ENCODE results near the gene TMEM116.
"Not testable (repeated sequence)": the region's sequence is repeated elsewhere in the genome, so short reads cannot be mapped to it uniquely, and the experiment has no call there.

Gene TMEM116

DNA sequence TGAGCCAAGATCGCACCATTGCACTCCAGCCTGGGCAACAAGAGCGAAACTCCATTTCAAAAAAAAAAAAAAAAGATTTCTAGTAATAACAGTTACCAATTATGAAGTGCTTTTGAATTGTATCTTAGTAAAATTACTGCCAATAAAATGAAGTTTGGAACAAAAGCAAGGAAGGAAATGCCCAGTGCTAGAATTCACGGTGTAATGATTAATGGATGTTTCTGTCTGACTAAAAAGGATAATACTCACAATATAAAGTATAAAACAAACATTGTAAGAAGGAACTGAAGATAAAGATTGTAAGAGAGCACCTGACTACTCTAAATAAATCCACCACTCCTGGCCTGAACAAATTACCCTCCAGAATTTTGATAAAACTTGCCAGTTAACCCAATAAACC lies 4.0 kb downstream of the TMEM116 start:
- no peak for DNase-seq

DNA sequence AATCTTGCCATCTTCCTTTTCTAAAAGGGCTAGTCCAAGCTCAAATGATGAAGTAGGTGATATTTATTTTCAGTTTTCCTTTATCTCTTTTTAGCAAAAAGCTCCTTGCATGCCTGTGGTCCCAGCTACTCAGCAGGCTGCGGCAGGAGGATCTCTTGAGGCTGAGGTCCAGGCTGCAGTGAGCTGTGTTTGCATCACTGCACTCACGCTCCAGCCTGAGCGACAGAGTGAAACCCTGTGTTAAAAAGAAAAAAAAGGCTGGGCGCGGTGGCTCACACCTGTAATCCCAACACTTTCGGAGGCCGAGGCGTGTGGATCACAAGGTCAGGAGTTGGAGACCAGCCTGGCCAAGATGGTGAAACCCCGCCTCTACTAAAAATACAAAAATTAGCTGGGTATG lies 5.0 kb downstream of the TMEM116 start:
- DNase-seq, result no peak

DNA sequence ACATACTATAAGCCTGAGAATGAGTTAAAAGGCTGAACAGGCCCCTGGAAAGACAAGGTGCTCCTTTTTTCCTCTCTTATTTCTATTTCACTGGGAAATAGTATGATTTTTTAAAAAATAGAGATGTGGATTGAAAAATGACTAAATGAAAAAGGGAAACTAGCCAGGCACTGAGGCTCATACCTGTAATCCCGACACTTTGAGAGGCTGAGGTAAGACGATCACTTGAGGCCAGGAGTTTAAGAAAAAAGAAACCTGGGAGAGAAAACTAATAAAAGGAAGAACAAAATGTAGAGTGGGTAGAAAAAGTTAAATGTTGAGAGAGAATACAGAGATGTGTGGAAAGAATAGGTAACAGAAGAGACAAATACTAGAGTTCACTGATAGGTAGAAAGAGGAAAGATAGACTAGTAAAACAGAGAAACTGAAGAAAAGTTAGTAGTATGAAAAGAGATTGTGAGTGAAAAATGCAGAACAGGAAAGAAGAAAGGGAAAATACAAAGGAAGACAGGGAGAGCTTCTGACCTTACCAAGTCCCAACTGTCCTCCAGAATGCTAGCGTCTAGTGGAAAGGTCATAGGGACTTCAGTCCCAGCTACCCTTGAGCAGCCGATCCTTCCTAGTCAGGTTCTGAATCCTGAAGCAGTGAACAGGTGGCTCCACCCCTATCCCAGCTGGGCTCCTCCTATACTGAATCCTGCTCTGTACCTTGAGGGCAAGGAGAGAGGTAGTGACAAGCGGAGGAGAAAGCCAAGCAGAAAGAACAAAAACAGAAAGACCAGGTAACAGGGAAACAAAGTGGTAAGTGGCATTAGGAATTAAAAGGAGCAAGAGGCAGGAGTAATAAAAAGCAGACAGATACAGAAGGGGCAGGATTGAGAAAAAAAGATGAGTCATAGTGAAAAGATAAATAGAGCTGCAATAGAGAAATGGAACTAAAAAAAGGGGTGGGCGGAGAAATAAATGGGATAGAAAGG lies 7.3 kb downstream of the TMEM116 start:
- DNase-seq, result no peak

DNA sequence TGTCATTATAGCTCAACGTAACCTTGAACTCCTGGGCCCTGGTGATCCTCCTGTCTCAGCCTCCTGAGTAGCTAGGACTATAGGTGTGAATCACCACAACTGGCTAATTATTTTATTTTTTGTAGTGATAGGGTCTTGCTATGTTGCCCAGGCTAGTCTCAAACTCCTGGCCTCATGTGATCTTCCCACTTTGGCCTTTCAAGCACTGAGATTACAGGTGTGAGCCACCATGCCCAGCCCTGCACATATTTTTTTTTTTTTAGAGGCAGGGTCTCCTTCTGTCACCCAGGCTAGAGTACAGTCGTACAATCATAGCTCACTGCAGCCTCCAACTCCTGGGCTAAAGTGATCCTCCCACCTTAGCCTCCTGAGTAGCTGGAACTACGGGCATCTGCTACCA lies 8.9 kb downstream of the TMEM116 start:
- no peak for DNase-seq

DNA sequence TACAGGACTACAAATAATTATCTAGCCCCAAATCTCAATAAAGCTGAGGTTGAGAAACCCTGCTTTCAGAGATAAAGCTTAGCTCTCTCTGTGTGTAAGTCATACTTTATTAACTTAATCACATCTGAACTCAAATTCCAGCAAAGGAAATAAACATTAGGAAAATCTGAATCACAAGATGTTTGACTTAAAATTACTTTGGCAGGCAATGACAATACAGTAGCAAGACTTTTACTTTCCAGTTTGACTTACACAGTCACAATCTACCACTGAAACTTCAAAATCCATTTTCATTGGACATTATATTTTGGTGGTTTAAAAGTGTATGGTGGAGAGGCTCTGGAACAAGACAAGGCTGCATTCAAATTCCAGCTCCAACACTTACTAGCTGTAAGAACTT lies 11.4 kb downstream of the TMEM116 start:
- DNase-seq, result no peak

DNA sequence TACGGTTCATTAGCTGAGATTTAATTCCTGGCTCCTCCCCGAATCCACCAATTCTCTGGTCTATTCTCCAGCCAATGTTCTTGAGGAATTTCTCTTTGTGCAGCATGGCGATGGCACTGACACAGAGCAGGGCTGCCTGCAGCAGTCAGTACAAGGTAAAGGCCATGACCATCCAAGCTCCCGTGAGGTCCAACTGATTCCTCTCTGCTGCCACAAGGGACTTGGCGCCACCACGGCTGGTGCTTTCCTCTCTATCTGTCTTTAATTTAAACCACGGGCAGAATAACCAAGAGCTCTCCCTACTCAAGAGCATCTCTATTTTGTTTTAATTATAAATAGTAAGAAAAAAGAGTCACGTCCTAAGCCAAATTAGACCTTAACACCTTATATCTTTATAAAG lies 12.1 kb downstream of the TMEM116 start:
- DNase-seq, result no peak

DNA sequence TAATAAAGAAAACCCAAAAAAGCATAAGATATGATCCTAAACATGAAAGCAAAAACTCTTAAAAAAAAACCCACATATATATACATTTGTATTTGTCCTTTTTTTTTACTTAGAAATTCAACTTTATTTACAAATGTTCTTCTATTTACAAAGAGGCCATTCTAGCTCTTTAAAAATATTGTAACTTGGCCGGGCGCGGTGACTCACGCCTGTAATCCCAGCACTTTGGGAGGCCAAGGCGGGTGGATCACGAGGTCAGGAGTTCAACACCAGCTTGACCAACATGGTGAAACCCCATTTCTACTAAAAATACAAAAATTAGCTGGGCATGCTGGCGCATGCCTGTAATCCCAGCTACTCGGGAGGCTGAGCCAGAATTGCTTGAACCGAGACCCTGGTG lies 13.8 kb downstream of the TMEM116 start:
- not testable (repeated sequence) for DNase-seq

DNA sequence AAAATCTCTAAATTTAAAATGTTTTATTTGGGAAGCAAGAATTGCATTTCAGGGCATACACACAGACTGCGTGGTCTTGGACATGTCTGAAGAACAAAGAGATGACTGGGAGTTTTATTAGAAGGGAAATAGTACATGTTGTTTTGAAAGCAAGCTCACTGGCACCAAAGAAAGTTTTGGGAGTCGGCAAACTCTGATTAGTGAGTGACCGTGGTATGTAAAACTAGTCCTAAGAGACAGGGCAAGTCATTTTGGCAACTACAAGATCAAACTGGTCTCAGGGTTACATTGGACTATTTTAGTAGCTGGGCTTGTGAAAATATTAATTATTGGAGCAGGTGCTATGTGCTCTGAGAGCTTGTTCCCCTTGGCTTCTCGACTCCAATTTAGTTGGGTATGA lies 14.9 kb downstream of the TMEM116 start:
- no peak for DNase-seq

DNA sequence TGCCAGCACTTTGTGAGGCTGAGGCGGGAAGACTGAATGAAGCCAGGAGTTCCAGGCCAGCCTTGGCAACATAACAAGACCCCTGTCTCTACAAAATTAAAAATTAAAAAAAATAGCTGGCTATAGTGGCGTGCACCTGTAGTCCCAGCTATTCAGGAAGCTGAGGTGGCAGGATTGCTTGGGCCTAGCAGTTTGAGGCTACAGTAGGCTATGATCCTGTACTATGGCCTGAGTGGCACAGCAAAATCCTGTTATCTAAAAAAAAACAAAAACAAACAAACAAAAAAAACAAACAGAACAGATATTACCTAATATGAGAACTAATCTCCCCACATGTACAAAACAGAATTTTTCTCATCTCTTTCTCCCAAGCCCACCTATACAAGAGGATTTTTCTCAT lies 15.7 kb downstream of the TMEM116 start:
- DNase-seq, result no peak

DNA sequence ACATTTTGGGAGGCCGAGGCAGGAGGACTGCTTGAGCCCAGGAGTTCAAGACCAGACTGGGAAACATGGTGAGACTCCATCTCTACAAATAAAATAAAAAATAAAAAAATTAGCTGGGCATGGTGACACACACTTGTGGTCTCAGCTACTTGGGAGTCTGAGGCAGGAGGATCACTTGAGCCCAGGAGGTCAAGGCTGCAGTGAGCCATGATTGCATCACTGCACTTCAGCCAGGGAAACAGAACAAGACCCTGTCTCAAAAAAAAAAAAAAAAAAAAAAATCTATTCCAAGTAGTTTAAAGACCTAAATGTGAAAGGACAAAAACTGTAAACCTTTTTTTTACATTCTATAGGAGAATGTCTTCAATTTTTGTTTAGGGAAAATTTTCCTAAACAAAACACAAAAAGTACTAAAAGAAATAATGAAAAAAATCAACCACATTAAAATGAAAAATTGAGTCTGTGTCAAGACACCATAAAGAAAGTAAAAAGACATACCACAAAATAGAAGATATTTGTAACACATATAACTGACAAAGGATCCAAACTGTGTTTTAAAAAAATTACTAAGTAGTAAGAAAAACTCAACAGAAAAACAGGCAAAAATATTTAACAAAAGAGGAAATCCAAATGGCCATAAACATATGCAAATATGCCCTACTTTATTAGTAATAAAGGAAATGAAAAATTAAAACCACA lies 17.0 kb downstream of the TMEM116 start:
- no peak for DNase-seq

DNA sequence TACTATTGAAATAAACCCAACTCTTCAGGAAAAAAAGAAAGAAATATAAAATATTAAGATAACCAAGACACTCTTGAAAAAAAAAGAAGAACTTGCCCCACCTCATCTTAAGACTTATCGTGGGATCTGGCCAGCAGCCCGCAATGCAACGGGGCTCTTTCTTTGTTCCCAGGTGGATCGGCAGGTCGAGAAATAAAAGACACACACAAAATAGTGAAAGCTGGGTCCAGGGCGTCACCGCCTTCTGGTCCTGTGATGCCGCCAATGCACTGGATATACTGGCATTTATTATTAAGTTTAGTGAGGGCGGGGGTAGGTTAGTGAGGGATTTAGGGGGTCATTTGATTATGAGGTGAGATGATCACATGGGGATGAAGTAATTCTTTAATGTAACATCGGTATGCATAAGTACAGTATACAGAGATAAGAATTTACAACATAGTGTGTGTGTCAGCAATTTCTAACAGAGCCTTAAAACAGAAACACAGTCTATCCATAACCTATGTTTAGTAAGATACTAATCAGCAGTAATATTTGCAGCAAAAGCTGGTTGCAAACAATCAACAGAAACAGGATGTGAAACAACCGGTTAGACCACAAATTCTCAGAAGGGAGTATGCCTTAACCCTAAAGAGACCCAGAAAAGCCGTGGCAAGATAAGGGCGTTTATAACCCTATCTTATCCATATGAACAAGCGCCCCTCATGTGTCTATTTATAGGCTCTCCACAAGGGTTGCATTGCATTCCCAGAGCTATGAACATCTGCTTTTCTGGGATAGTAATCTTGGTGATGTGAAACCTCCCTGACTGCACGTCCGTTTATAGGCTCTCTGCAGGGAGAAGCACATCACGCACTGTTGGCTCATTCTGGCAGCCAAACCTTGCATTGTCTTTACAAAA lies 18.5 kb downstream of the TMEM116 start:
- not testable (repeated sequence) for DNase-seq

DNA sequence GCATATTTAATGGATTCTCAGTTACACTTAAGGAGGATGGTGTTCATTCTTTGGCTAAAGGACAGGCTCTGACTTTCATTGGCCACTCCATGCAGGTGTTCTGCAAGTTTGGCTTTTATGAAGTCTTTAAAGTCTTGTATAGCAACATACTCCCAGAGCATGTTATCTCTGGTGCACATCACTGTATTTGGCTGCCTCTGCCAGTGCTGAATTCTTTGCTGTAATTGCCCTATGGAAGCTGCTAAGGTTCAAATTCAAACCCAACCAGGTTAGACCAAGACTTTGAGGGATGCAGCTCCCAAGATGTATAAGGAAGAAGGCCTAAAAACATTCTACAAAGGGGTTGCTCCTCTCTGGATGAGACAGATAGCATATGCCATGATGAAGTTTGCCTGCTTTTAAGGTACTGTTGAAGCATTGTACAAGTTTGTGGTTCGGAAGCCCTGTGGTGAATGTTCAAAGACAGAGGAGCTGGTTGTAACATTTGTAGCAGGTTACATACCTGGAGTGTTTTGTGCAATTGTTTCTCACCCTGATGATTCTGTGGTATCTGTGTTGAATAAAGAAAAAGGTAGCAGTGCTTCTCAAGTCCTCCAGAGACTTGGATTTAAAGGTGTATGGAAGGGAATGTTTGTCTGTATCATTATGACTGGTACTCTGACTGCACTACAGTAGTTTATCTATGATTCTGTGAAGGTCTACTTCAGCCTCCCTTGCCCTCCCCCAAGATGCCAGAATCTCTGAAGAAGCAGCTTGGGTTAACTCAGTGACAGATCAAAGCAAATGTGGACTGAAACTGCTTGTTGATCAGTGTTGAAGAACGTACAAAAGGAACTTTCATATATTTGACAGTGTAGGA lies 19.4 kb downstream of the TMEM116 start:
- DNase-seq, result no peak

DNA sequence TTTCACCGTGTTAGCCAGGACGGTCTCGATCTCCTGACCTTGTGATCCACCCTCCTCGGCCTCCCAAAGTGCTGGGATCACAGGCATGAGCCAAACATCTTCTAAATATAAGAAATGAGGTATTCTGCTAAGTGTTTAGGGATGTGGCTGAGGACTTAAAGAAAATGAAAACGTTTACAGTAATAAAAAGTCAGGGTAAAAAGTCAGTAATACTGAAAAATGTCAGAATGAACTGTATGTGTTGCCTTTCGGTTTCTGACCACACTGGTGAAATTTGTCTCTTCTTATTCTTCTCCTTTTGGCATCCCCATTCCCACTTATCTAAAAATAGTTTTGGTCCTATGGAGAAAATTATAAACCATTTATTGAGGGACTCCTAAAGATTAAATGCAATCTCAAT lies 20.5 kb downstream of the TMEM116 start:
- DNase-seq, result no peak

DNA sequence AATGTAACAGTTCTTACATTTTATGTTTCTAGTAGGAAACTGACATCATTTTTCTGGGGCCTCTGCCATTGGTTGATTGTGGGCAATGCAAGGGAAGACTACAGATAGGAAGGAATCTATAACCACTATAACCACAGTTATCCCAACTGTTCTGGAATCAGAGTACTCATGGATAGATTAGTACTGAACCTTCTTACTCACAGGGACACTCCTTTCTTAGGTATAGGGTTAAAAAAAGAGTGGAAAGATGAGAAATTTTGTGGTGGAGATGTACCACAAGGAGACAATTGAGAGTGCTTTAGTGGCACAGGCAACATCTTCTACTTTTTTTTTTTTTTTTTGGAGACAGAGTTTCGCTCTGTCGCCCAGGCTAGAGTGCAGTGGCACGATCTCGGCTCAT lies 21.0 kb downstream of the TMEM116 start:
- no peak for DNase-seq

DNA sequence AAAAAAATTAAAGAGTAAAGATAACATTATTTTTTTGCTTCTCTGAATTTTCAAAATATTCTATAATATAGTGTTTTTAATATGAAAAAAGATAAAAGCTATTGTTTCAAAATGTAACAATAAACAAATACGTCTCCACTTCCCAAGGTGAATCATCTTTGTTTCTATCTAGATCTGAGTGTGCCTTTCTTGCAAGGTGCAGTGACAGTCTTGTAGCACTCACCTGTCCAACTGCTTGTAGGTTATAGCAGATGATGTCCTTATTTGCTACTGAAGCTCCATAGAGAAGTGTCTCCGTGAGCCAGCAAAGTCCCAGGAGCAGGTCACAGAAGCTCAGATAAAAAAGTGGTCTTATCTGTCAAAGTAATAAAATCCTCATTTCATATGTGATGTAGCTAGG lies 21.4 kb downstream of the TMEM116 start:
- DNase-seq, result no peak

DNA sequence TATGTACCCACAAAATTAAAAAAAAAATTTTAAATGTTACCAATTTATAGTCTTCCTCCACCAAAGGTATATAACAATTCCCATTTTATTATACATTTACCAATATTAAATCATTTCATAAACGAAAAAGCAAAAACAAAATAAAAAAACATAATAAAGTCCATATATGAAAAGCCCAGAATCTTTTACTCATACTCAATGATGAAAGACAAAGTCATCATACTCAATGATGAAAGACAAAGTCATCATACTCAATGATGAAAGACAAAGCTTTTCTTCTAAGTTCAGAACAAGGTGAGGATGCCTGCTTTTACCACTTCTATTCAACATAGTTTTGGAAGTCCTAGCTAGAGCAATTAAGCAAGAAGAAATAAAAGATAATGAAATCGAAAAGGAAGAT lies 28.1 kb downstream of the TMEM116 start:
- no peak for DNase-seq

DNA sequence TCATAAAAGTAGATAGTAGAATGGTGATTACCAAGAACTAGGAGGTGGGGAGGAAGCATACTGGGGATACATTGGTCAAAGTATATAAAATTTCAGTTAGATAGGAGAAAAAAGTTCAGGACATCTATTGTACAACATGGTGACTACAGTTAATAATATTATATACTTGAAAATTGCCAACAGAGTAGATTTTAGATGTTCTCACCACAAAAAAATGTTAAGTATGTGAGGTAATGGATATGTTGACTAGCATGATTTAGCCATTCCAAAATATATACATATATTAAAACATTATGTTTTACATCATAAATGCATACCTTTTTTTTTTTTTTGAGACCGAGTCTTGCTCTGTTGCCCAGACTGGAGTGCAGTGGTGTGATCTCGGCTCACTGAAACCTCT lies 31.0 kb downstream of the TMEM116 start:
- no peak for DNase-seq

DNA sequence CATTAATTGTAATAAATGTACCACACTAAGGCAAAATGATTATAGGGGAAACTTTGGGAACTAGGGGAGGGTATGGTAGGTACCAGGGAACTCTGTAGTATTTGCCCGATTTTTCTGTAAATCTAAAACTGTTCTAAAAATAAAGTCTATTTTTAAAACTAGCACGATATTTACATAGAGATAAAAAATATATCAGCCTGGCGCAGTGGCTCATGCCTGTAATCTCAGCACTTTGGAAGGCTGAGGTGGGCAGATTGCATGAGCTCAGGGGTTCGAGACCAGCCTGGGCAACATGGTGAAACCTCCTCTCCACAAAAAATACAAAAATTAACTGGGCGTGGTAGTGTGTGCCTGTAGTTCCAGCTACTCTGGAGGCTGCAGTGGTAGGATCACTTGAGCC lies 32.4 kb downstream of the TMEM116 start:
- no peak for DNase-seq

DNA sequence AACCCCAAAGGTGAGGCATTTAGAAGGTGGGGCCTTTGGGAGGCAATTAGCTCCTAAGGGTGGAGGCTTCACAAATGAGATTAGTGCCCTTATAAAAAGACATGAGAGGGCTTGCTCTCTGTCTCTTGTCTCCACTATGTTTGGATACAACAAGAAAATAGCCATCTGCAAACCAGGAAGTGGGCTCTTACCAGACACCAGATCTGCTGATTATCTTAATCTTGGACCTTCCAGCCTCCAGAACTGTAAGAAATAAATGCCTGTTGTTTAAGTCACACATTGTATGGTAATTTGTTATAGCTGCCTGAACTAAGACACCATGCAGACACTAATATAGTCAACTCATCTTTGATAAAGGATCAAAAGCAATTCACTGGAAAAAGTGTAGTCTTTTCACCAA lies 34.4 kb downstream of the TMEM116 start:
- no peak for DNase-seq

DNA sequence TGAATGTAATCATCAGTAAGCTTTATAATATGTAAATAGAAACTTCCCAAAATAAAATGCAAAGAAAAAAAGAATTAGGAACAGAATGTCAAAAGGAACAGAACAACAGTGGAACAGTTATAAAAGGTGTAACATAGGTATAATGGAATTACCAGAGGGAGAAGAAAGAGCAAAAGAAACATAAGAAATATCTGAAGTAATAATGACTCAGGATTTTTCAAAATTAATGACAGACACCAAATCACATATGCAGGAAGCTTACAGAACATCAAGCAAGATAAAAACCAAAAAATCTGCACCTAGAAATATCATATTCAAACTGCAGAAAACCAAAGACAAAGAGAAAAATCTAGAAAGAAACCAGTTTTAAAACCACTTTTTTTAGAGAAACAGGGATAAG lies 36.1 kb downstream of the TMEM116 start:
- no peak for DNase-seq

DNA sequence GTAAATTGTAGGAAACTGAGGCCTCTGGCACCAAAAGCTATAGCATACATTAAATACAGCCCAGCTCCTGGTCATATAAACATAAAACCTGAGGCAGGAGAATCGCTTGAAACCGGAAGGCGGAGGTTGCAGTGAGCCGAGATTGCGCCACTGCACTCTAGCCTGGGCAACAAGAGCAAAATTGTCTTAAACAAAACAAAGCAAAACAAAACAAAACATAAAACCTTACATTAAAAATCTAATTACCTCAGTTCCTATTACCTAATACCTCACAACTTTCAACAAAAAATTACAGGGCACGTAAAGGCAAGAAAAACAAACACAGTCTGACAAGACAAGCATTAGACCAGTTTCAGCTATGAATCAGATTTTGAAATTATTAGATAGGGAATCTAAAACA lies 36.7 kb downstream of the TMEM116 start:
- DNase-seq, result no peak

Measured in activated gamma-delta T cell (primary cell).